IPS DF 19.7 (cell line): ENCODE data around the gene MYO1E.
"Not testable (repeated sequence)": the region's sequence is repeated elsewhere in the genome, so short reads cannot be mapped to it uniquely, and the experiment has no call there.

Experiments used
- DNase-seq: peaks from one replicate; pipeline ENCODE4 v3.0.0-alpha.2; 2013; ENCODE audit warnings: low read depth, low spot score

MYO1E gene

GRCh38 chr15:59137566-59137965 lies 235.1 kb downstream of the MYO1E start:
- DNase-seq, result no peak

- DNase-seq, result no peak
Observed at GRCh38 chr15:59133929-59134427, 238.7 kb downstream of the MYO1E start.

GRCh38 chr15:59131969-59132562 lies 240.6 kb downstream of the MYO1E start:
- no peak for DNase-seq

DNA sequence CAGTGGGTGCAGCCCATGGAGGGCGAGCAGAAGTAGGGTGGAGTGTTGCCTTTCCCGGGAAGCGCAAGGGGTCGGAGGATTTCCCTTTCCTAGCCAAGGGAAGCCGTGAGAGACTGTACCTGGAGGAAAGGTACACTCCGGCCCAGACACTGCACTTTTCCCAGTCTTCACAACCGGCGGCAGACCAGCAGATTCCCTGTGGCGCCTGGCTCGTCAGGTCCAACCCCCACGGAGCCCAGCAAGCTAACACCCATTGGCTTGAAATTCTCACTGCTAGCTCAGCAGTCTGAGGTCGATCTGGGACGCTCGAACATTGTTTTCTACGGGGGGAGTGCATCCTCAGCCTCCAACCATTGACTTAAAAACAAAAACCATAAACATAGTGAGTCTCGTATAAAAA lies 241.2 kb downstream of the MYO1E start:
- DNase-seq, result no peak

- DNase-seq, result not testable (repeated sequence)
Observed at GRCh38 chr15:59127255-59127654, 245.4 kb downstream of the MYO1E start.

DNA sequence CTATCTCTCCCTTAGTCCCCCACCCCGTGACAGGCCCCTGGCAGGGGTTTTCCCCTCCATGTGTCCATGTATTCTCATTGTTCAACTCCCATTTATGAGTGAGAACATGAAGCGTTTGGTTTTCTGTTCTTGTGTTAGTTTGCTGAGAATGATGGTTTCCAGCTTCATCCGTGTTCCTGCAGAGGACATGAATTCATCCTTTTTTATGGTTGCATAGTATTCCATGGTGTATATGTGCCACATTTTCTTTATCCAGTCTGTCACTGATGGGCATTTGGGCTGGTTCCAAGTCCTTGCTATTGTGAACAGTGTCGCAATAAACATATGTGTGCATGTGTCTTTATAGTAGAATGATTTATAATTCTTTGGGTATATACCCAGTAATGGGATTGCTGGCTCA lies 247.0 kb downstream of the MYO1E start:
- DNase-seq, result not testable (repeated sequence)

- no peak for DNase-seq
Observed at GRCh38 chr15:59124261-59124660, 248.4 kb downstream of the MYO1E start.

DNA sequence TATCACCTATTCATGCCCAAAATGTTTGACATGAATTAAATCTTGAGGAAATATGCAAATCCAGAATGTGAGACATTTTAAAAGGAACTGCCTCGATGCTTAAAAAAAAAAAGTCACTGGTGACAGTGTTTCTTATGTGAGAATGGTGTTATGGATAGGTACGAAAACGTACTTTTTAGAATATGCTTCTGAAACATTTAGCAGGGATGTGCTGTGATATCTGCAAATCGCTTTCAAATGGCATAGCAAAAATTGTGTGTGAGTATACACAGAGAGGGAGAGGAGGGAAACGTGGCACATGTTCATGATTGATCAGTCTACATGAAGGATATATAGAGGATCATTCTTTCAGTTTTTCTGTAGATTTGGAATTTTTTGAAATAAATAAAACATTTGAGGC lies 251.7 kb downstream of the MYO1E start:
- no peak for DNase-seq

DNA sequence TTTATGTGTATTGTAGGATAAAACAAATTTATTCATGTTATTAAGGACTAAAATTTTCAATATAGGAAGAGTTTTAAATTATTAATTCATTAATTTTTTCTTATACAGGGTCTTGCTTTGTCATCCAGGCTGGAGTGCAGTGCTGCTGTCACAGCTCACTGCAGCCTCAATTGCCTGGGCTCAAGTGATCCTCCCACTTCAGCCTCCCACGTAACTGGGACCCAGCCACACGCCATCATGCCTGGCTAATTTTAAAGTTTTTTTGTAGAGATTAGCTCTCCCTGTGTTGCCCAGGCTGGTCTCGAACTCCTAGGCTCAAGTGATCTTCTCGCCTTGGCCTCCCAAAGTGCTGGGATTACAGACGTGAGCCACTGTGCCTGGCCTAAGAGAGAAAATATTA lies 253.0 kb downstream of the MYO1E start:
- no peak for DNase-seq

GRCh38 chr15:59116771-59117170 lies 255.9 kb downstream of the MYO1E start:
- no peak for DNase-seq

- DNase-seq, result no peak
Observed at GRCh38 chr15:59116141-59116540, 256.5 kb downstream of the MYO1E start.

GRCh38 chr15:59115047-59115446 lies 257.6 kb downstream of the MYO1E start:
- no peak for DNase-seq

GRCh38 chr15:59111251-59111650 lies 261.4 kb downstream of the MYO1E start:
- DNase-seq, result no peak

- DNase-seq, result no peak
Observed at GRCh38 chr15:59105854-59106253, 266.8 kb downstream of the MYO1E start.

DNA sequence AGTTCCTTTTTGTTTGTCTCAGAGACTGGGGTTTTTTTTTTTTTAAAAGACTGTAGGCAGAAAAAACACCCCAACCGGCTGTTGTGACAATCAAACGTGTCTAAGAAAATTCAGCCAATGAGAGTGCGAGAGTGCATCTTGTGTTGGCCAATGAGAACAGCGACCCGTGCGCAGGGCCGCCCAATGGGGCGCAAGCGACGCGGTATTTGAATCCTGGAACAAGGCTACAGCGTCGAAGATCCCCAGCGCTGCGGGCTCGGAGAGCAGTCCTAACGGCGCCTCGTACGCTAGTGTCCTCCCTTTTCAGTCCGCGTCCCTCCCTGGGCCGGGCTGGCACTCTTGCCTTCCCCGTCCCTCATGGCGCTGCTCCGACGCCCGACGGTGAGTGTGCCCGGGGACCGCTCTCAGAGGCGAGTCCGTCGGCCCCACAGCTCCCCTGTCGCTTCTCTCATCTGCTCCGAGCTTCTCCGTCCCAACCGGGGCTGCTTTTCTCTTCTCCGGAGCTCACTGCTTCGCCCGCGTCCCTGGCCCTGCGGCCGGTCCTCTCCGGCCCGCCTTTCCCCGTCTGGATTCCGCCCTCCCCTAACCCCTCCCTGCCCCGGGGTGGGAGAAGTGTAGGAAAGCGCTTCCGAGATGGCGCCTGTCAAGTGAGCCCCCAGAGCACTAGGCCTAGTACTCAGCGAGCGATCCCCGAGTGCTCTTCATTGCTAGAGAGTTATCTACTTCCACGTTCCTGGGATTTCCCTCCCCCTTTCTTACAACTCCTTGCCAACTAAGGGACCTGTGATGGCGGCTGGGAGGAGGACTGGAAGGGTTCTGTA lies 267.5 kb downstream of the MYO1E start, which contains the start of gene CCNB2:
TSS of gene CCNB2 (plus strand) at position 235 of the 821 bp plus-strand sequence. CDS start at position 358, 123 bp downstream.
- peak; percentile 91 for DNase-seq

- DNase-seq, result no peak
Observed at GRCh38 chr15:59104602-59104911, 268.1 kb downstream of the MYO1E start.

DNA sequence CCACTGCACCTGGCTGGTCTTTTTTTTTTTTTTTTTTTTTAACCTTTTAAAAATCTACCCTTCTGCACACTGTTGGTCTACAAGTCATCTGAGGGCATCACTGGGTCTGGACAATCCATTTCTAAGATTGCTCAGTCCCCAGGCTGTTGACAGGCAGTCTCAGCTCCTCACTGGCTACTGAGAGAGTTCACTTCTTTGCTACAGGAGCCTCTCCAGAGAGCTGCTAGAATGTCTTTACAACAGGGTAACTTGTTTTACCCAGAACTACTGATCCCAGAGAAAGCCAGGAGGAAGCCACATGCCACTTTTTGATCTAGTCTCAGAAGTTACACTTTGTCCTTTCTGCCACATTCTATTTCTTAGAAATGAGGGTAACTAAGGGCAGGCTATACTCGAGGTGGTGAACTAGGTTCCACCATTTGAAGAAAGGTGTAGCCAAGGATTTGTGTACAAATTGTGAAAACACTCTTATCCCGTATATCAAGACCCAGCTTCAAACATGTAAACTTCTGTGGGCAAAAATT lies 273.4 kb downstream of the MYO1E start:
- no peak for DNase-seq

DNA sequence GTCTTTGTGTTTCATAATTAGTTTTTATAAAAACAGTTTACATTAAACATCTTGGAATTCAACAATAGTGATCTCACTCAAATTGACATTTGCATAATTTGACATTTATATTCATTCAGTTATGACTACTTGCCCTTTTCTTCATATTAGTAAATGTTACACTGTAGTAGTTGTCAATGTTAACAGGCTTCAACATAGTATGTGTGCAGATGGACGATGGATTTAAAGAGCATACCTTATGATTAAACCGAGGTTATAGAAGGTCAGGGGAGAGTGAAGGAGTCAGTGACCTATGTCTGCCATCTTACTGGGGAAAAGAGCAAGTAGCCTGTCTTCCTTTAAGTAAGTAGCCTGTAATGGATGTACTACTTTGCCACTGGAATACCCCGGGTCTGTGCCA lies 276.2 kb downstream of the MYO1E start:
- no peak for DNase-seq

GRCh38 chr15:59094077-59094476 lies 278.6 kb downstream of the MYO1E start:
- DNase-seq, result no peak

GRCh38 chr15:59087731-59088130 lies 284.9 kb downstream of the MYO1E start:
- no peak for DNase-seq
